22Rv1 (cell line): ENCODE results near the gene ZNF675.

ENCODE experiments used
- CTCF ChIP-seq: fragments of 450-650 bp; IDR thresholded peaks from 2 replicates; pipeline ENCODE4 v1.5.1; 2017; ENCODE audit warnings: mild to moderate bottlenecking
- ZFX ChIP-seq: fragments of 450-650 bp; IDR thresholded peaks from 2 replicates; pipeline ENCODE4 v1.6.1; 2017; ENCODE audit warnings: antibody characterized with exemption, borderline replicate concordance

DNA sequence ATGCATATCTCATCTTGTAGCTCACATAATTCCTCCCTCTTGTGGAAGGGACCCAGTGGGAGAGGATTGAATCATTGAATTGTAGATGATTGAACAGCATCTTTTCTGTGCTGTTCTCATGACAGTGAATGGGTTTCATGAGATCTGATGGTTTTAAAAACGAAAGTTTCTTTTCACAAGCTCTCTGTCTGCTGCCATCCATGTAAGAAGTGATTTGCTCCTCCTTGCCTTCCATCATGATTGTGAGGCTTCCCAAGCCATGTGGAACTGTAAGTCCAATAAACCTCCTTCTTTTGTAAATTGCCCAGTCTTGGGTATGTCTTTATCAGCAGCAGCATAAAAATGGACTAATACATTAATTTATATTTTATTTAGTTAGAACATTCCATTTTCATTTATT, 19.6 kb upstream of the ZNF675 start:
- no peak for TF ChIP-seq CTCF
- TF ChIP-seq ZFX: no peak
